MV-4-11 (cell line): Measurements from ENCODE around the gene OLIG1.

Experiments
- DNase-seq: peaks from one replicate; lab custom pipeline; 2025; lab: John Stamatoyannopoulos, UW

OLIG1 gene

GRCh38 chr21:33101300-33101911 lies 31.5 kb downstream of the OLIG1 start:
- DNase-seq = peak; percentile 79

- no peak for DNase-seq
These were observed 35.1 kb downstream of the OLIG1 start for GRCh38 chr21:33105088-33105487.

DNA sequence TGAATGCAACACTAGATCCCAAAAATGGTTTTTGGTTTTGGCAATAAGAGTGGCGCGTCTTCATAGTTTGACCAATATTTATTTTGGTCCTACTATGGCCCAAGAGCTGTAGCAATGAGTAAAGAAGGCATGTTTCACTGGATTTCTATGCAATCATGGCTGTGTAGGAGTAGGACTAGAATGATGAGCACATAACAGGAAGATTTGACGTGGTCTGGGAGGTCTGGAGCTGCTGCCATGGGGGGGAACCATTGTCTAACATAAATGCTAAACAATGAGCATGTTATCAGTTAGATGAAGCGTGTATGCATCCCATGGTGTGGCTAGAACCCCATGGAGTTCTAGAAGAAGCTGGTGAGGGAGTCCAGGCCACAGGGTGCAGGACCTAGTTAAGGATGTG lies 38.3 kb downstream of the OLIG1 start:
- no peak for DNase-seq

- DNase-seq = peak; percentile 86
These were observed 39.8 kb downstream of the OLIG1 start for GRCh38 chr21:33109574-33110339.

DNA sequence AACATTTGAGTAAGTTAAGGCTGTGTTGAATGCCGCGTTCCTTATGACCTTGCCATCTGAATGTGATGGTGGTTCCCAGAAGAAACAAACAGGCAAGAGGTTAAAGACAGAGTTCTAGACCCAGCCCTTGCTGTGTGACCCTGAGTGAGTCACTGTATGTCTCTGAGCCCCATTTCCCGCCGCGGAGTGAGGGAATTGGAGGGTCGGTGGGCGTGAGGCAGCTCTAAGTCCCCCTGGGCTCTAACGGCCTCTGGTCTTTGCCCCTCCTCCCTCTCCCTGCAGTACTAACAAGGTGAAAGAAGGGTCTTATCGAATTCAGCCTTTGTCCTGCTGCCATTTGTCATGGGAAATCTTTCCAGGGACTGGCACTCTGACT lies 40.4 kb downstream of the OLIG1 start:
- no peak for DNase-seq

DNA sequence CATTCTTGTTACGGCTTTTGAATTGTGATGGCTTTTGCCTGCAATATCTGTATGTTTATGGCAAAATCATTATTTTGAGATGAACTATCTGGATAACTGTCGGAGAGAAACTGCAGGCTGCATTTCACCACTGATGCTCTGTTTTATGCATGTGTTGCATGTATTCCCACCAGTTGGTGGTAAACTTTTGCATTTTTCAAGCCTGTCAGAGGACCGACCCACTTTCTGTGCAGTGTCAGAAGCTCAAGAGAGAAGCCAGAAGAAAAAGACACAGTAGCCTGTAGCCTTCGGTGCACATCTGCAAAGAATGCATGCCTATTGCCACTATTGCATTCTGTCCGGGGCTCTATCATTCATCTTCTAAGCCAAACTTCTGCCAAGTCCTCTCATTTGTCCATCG lies 41.6 kb downstream of the OLIG1 start:
- DNase-seq = no peak

DNA sequence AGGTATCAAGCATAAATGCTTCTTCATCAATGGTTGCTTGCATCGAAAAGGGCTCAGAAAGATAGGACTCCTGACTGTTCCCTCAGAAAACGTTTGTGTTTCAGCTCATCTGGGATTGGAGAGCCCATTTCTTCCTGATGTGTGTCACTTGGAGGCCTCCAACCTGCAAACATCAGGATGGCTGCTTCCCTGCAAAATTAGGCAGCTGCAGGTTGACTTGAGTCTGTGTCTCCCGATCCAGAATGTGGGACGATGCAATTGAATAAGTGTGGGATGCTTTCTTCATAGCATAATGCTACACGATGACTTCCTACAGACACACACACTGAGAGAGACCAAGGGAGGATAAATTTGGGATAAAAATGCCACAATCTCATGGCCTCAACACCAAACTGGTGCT lies 42.2 kb downstream of the OLIG1 start:
- no peak for DNase-seq

DNA sequence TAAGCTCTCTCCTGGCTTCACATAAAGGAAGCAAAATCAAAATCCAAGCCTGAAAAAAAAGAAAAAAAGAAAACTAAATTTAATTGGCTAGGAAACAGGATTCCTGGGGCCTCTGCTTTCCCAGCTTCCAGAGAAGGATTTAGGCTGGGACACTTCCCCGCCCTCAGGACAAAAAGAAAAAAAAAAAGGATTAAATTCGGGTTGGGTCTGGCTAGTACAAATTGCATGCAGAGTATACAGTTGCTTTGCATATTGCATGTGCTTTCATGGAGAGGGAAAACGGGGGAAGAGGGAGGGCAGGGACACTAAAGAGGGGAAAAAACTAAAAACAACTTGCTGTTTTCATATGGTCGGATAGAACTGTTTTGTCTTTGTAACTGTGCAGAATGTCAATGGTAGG lies 42.7 kb downstream of the OLIG1 start:
- DNase-seq = no peak

DNA sequence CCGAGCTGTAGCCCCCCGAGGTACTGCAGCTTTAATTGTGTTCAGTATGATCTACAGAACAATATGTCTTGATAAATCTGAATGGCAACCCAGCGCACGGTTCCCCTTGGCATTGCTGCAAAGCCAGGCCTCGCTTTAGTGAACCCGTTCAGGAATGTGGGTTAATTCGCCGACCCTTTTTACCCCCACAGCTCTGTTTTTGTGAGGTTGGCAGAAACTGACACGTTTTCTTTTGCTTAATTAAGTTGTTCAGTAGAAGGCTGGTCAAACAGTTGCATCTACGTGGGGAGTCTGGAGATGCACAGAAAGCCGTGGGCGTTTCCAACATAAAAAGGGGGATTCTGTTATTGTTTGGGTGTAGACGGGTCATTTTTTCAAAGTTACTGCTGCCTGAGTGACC lies 43.2 kb downstream of the OLIG1 start:
- no peak for DNase-seq

DNA sequence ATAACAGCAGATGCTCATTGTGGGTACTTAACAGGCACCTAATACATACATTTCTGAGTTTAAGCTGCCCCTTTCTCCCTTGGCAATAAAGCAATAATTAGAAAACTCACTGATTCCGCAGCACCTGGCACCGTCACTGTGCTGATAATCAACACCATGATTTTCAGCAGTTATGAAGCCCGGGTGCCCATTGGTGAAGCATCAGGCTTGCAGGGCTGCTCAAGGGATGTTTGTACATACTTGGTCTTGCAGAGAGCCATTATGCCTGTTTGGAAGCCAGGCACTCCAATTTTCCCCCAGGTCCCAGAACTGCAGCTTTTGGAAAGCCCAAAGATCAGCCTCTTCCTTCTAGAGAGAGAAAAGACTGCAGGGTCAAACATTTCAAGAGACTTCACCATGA lies 44.3 kb downstream of the OLIG1 start:
- DNase-seq = no peak

DNA sequence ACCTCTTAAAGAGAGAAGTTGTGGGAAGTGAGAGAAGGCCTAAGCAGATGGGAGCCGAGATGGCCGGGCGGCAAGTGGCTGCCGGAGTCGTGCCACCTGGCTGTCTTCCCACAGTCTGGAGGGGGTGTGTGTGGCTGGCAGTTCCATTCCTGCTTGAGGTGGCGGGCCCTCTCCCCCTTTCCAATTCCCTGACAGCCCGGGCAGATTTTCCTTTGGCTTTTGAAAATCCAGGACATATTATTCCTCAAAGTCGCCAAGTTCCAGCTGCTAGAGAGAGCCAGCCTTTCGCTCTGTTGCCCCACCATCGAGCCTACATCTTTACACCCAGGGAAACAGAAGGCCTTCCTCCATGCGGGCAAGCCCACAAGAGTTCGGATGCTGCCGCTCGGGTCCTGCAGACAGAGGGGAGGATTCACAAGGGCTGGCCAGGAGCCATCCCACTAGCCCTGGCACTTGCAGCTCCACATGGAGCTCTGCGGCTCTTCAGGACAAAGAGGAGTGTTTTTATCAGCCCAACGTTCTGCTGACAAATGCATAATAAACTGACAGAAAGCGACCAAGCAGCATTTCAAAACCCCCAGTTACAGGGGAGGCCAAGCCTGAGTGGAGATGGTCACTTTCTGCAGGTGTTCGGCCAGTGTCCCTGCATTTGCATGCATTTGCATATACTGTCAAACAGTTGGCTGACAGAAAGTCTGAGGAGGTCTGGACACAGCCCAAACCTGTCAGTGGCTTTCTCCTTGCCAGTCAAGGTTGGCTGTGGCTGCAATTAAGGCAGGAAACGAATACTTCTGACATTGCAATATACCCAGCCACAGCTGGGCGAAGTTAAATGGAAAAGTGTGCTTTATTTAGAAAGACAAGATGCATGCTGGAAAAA lies 45.9 kb downstream of the OLIG1 start:
- DNase-seq = peak; percentile 20

DNA sequence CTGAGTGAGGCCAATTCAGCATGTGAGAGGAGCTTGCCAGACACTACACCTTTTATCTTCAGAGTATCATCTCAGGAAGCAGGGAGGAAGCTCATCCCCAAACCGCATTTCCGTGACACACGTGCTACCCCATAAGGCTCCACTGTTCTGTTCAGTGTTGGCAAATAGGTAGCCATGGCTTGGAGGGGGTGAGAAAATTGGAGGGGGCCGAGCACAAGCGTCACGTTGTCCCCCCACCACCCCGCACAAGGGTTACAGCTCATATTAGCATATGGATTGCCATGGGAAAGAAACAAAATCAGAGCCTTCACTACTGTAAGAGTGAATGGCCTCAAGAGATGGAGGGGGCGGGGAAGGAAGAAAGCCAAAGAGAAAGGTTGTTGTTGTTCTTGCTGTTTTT lies 46.7 kb downstream of the OLIG1 start:
- DNase-seq = no peak

DNA sequence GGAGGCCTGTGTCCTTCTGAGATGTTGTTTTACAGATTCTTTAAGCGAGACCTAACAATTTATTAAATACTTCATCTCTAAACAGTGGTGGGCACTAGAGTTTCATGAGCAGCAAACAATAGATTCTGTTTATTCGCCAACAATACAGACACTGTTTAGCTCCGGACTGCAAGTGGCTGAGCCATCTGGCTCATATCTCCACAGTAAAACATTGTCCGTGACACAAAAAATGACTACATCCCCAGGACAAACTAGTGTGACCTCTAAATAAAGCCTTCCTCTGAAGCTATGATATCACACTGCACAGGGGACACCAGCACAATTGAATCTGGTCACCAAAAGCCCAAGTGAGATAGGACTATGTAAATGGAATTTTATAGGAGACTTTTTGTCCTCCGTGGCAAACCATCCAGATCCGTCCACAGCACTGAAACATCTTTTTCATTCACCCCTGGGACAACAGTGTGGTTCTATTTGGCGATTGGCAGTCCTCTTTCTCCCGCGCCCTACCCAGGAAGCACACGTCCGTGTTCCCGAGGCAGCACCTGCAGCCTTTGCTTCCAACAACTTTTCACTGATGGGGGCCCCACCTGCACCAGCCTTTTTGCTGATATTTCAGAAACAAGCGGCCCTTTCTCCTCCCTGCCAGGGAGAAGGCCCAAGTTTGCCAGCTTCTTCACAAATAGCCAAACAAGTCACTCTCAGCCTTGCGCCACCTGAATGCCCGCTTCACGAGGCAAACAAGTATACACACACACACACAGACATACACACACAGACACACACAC lies 47.4 kb downstream of the OLIG1 start:
- no peak for DNase-seq
